GM12878 (cell line): Measurements from ENCODE around the gene PNPLA5. TPM values are rescaled to one million over a fixed set of nuclear protein-coding genes. Genes with fewer than 3 reads are reported as not detected.

ENCODE experiments used
- ATAC-seq: fragments of 200-7000 bp; cut with Tn5 transposase; 3 replicates; pipeline ENCODE4 v1.9.1; 2020; ENCODE audit warnings: mild to moderate bottlenecking, moderate library complexity
- BruUV-seq: library from RNA; stranded (reverse); fragments of 400-500 nt; replicated peaks from 2 replicates; lab custom pipeline; 2021; lab: Mats Ljungman, UMichigan
- CTCF ChIA-PET: fragments of 300-600 bp; sonication (Branson Sonifier 250); formaldehyde crosslinking; extraction: SDS; loops from one replicate; lab custom pipeline; 2021; ENCODE audit warnings: inconsistent platforms; lab: Yijun Ruan, JAX
- POLR2A ChIA-PET: fragments of 350-600 bp; formaldehyde crosslinking; extraction: SDS; loops from one replicate; lab custom pipeline; 2021; ENCODE audit warnings: inconsistent platforms; lab: Charles Lee
- RAD21 ChIA-PET: fragments of 300-600 bp; sonication (Branson Sonifier 250); formaldehyde crosslinking; loops from one replicate; lab custom pipeline; 2023; ENCODE audit warnings: antibody characterized with exemption; ENCODE audit not compliant: unreplicated experiment; lab: Charles Lee
- SMC1A ChIA-PET: fragments of 300-600 bp; sonication (Branson Sonifier 250); formaldehyde crosslinking; loops from one replicate; lab custom pipeline; 2023; ENCODE audit not compliant: unreplicated experiment, uncharacterized antibody; lab: Charles Lee
- DNase-seq: peaks from one replicate; pipeline ENCODE4 v3.0.0-alpha.2; 2011; ENCODE audit warnings: low read depth, low spot score
- FAIRE-seq: peaks from 3 replicates; lab custom pipeline; 2011; peaks lifted over from hg19 to GRCh38; lab: Jason Lieb, UNC
- H2AFZ ChIP-seq: 2 replicates; pipeline ENCODE4 v1.6.0; 2011; ENCODE audit warnings: low read depth, low read length, control low read depth; ENCODE audit not compliant: control insufficient read depth
- H3K27ac ChIP-seq: 2 replicates; pipeline ENCODE4 v1.5.1; 2011; ENCODE audit warnings: control low read depth; ENCODE audit not compliant: control insufficient read depth, insufficient read depth
- H3K27me3 ChIP-seq, 2 experiments: replicated peaks in 1 of 2; 2 replicates each; pipeline versions ENCODE4 v1.6.0 to v1.6.1; 2011; ENCODE audit warnings: low read length in 1 of 2; ENCODE audit not compliant: control insufficient read depth in 2 of 2, insufficient read depth in 2 of 2
- H3K36me3 ChIP-seq, 2 experiments: 2 replicates each; pipeline ENCODE4 v1.5.1; 2011; ENCODE audit warnings: low read length in 1 of 2; ENCODE audit not compliant: control insufficient read depth in 2 of 2, insufficient read depth in 2 of 2
- H3K4me1 ChIP-seq: 2 replicates; pipeline ENCODE4 v1.6.1; 2011; ENCODE audit warnings: mild to moderate bottlenecking, low read length, moderate library complexity, mixed read lengths; ENCODE audit not compliant: control insufficient read depth, insufficient read depth
- H3K4me2 ChIP-seq: 2 replicates; pipeline ENCODE4 v1.6.0; 2011; ENCODE audit warnings: control low read depth; ENCODE audit not compliant: control insufficient read depth, insufficient read depth
- H3K4me3 ChIP-seq: fragments of 200-600 bp; sonication (generic); 2 replicates; pipeline ENCODE4 v1.5.1; 2016
- H3K79me2 ChIP-seq: 2 replicates; pipeline ENCODE4 v1.6.0; 2011; ENCODE audit warnings: low read length; ENCODE audit not compliant: control insufficient read depth, insufficient read depth
- H3K9ac ChIP-seq: 2 replicates; pipeline ENCODE4 v1.8.0; 2011; ENCODE audit warnings: low read length, control low read depth, mixed read lengths; ENCODE audit not compliant: control insufficient read depth, insufficient read depth
- H3K9me3 ChIP-seq: replicated peaks from 3 replicates; pipeline ENCODE4 v1.5.1; 2011; ENCODE audit warnings: mild to moderate bottlenecking, low read length; ENCODE audit not compliant: control insufficient read depth, insufficient read depth
- H4K20me1 ChIP-seq: 2 replicates; pipeline ENCODE4 v1.6.0; 2011; ENCODE audit not compliant: control insufficient read depth, insufficient read depth
- ATF7 ChIP-seq: fragments of 450-650 bp; IDR thresholded peaks from 2 replicates; pipeline ENCODE4 v1.6.1; 2016; ENCODE audit warnings: low read depth, mild to moderate bottlenecking
- BHLHE40 ChIP-seq, 2 experiments: fragments of 450-650 bp in 1 of 2; IDR thresholded peaks; 2 replicates each; pipeline ENCODE4 v1.6.1; 2011 to 2017; ENCODE audit warnings: low read depth in 2 of 2, borderline replicate concordance in 1 of 2, improper control_type of control experiment in 1 of 2, low read length in 1 of 2, mild to moderate bottlenecking in 1 of 2
- BRCA1 ChIP-seq: IDR thresholded peaks from 2 replicates; pipeline ENCODE4 v1.6.1; 2011; ENCODE audit warnings: low read depth, low read length, improper control_type of control experiment
- CBX3 ChIP-seq: fragments of 200-600 bp; sonication (generic); IDR thresholded peaks from 2 replicates; pipeline ENCODE4 v1.6.1; 2016; ENCODE audit warnings: low read depth, borderline replicate concordance
- FOS ChIP-seq: IDR thresholded peaks from 3 replicates; pipeline ENCODE4 v1.6.1; 2011; ENCODE audit warnings: borderline replicate concordance; ENCODE audit not compliant: insufficient read length; ENCODE audit errors: extremely low read depth
- GATAD2B ChIP-seq: fragments of 450-650 bp; conservative IDR thresholded peaks from 2 replicates; pipeline ENCODE4 v1.6.1; 2017; ENCODE audit warnings: low read depth, mild to moderate bottlenecking, moderate library complexity
- MEF2B ChIP-seq: fragments of 450-650 bp; IDR thresholded peaks from 2 replicates; pipeline ENCODE4 v1.6.1; 2018; ENCODE audit warnings: mild to moderate bottlenecking, moderate library complexity; ENCODE audit not compliant: partially characterized antibody, poor library complexity, severe bottlenecking
- NFIC ChIP-seq: IDR thresholded peaks from 2 replicates; pipeline ENCODE4 v1.6.1; 2012; ENCODE audit warnings: low read depth, mild to moderate bottlenecking, inconsistent platforms, low read length, moderate library complexity
- NRF1 ChIP-seq: conservative IDR thresholded peaks from 2 replicates; pipeline ENCODE4 v1.6.1; 2011; ENCODE audit warnings: mild to moderate bottlenecking, low read depth, low read length, improper control_type of control experiment
- POLR2AphosphoS2 ChIP-seq: IDR thresholded peaks from 2 replicates; pipeline ENCODE4 v1.6.1; 2011; ENCODE audit warnings: low read depth, mild to moderate bottlenecking, low read length, improper control_type of control experiment, moderate library complexity
- SIN3A ChIP-seq: IDR thresholded peaks from 2 replicates; pipeline ENCODE4 v1.6.1; 2012; ENCODE audit warnings: low read depth, low read length, improper control_type of control experiment
- STAT1 ChIP-seq: fragments of 450-650 bp; conservative IDR thresholded peaks from 2 replicates; pipeline ENCODE4 v1.6.1; 2014; ENCODE audit warnings: antibody characterized with exemption, mild to moderate bottlenecking
- WGBS: methylation state at CpG from one replicate; pipeline ENCODE4 v1.1.6; 2016; ENCODE audit warnings: low lambda C conversion rate; ENCODE audit not compliant: insufficient replicate concordance, insufficient coverage; ENCODE audit errors: missing lambda C conversion rate; 5-methylcytosine and 5-hydroxymethylcytosine counted together
- in situ Hi-C: fragments of 300-500 bp; cut with MboI; formaldehyde crosslinking; loops from 9 replicates; pipeline ENCODE4 v1.14.3; 2018; ENCODE audit warnings: mixed read lengths
- intact Hi-C: fragments of 100-400 bp; cut with micrococcal nuclease; formaldehyde crosslinking; loops from one replicate; pipeline ENCODE4 v1.14.2; 2022; ENCODE audit not compliant: unreplicated experiment
- polyA plus RNA-seq, 11 experiments: library from polyadenylated mRNA; depleted of rRNA in 4 of 11; unstranded in 6 of 11; stranded (reverse) in 5 of 11; fragments of >200 nt; fragmentation: Nextera tagmentation in 4 of 11; fragmentation: Illumina TruSeq in 1 of 11; extraction: Ambion mirVana in 4 of 11; extraction: Trizol in 1 of 11; gene quantifications; 1 replicate in 1 of 11; 2 replicates in 10 of 11; pipeline versions ENCODE4 v1.2.1 to v1.2.3, GENCODE V29; 2011 to 2016; ENCODE audit warnings: inconsistent platforms in 2 of 11, missing spikeins in 2 of 11, low read depth in 1 of 11
- total RNA-seq, 4 experiments: library from RNA; depleted of rRNA in 3 of 4; stranded (reverse); fragments of >200 nt in 3 of 4; fragmentation: Illumina TruSeq in 1 of 4; extraction: Trizol in 1 of 4; gene quantifications; 2 replicates each; pipeline versions ENCODE4 v1.2.1 to v1.2.3, GENCODE V29; 2013 to 2021
- TF ChIP-seq, protein P1 (sequence below): fragments of 450-650 bp; IDR thresholded peaks from 2 replicates; pipeline ENCODE4 v1.6.1; 2018; ENCODE audit warnings: mild to moderate bottlenecking, low read depth, moderate library complexity; ENCODE audit not compliant: partially characterized antibody
- TF ChIP-seq, protein P2 (sequence below): fragments of 450-650 bp; IDR thresholded peaks from 2 replicates; pipeline ENCODE4 v1.6.1; 2017; ENCODE audit warnings: mild to moderate bottlenecking, moderate library complexity

The PNPLA5 gene
- total and polyA plus RNA-seq, 10 of the 15 experiments (the other 5 are each of a cell fraction or from before 2014, with no cell fraction given) = not detected

- ChIA-PET RAD21 (no interaction called here), CTCF (no interaction called here), POLR2A (no interaction called here), SMC1A (no interaction called here)
- WGBS = 47% methylated on average over 1 of the region's 1 CpG
- Histone ChIP-seq H3K9ac (no peak overlapping the region), H3K79me2 (no peaks in the 10 kb centered on the region), H3K36me3 (no peaks in the 10 kb centered on the region), H3K4me3 (no peak overlapping the region), H4K20me1 (no peaks in the 10 kb centered on the region), H3K4me1 (no peaks in the 10 kb centered on the region), H3K9me3 (no peaks in the 10 kb centered on the region), H3K27ac (no peak overlapping the region), H3K4me2 (no peak overlapping the region), H3K27me3 (peaks cover 0 to 7% of the 10 kb centered on the region in 2 experiments; a peak in 3 of 4 replicates), H2AFZ (no peak overlapping the region)
- in situ Hi-C loops (no loop called here), intact Hi-C loops (no loop called here)
- DNase-seq (no peak), FAIRE-seq (no peak), ATAC-seq (no peak)
- no TSS peak for BruUV-seq
- TF ChIP-seq POLR2AphosphoS2 (no peak), BHLHE40 (IDR thresholded peaks at IDR 0.05; ENCODE audit: borderline replicate concordance in 1 of 2, low read depth in 2 of 2, low read length in 1 of 2) (no peak), NFIC (no peak), SIN3A (no peak), ATF7 (no peak), GATAD2B (no peak), BRCA1 (no peak), CBX3 (no peak), STAT1 (no peak), NRF1 (no peak), MEF2B (no peak), FOS (no peak)
- TF ChIP-seq, protein P1, sequence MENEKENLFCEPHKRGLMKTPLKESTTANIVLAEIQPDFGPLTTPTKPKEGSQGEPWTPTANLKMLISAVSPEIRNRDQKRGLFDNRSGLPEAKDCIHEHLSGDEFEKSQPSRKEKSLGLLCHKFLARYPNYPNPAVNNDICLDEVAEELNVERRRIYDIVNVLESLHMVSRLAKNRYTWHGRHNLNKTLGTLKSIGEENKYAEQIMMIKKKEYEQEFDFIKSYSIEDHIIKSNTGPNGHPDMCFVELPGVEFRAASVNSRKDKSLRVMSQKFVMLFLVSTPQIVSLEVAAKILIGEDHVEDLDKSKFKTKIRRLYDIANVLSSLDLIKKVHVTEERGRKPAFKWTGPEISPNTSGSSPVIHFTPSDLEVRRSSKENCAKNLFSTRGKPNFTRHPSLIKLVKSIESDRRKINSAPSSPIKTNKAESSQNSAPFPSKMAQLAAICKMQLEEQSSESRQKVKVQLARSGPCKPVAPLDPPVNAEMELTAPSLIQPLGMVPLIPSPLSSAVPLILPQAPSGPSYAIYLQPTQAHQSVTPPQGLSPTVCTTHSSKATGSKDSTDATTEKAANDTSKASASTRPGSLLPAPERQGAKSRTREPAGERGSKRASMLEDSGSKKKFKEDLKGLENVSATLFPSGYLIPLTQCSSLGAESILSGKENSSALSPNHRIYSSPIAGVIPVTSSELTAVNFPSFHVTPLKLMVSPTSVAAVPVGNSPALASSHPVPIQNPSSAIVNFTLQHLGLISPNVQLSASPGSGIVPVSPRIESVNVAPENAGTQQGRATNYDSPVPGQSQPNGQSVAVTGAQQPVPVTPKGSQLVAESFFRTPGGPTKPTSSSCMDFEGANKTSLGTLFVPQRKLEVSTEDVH = no peak
- TF ChIP-seq, protein P2, sequence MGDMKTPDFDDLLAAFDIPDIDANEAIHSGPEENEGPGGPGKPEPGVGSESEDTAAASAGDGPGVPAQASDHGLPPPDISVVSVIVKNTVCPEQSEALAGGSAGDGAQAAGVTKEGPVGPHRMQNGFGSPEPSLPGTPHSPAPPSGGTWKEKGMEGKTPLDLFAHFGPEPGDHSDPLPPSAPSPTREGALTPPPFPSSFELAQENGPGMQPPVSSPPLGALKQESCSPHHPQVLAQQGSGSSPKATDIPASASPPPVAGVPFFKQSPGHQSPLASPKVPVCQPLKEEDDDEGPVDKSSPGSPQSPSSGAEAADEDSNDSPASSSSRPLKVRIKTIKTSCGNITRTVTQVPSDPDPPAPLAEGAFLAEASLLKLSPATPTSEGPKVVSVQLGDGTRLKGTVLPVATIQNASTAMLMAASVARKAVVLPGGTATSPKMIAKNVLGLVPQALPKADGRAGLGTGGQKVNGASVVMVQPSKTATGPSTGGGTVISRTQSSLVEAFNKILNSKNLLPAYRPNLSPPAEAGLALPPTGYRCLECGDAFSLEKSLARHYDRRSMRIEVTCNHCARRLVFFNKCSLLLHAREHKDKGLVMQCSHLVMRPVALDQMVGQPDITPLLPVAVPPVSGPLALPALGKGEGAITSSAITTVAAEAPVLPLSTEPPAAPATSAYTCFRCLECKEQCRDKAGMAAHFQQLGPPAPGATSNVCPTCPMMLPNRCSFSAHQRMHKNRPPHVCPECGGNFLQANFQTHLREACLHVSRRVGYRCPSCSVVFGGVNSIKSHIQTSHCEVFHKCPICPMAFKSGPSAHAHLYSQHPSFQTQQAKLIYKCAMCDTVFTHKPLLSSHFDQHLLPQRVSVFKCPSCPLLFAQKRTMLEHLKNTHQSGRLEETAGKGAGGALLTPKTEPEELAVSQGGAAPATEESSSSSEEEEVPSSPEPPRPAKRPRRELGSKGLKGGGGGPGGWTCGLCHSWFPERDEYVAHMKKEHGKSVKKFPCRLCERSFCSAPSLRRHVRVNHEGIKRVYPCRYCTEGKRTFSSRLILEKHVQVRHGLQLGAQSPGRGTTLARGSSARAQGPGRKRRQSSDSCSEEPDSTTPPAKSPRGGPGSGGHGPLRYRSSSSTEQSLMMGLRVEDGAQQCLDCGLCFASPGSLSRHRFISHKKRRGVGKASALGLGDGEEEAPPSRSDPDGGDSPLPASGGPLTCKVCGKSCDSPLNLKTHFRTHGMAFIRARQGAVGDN = no peak
Observed at GRCh38 chr22:43909708-43910107, 17.9 kb upstream of the PNPLA5 start.
